Measurements from ENCODE around the gene PTPRN2. TPM values are rescaled to one million over a fixed set of nuclear protein-coding genes. Genes with fewer than 3 reads are reported as not detected.

The PTPRN2 gene
- total RNA-seq, 1 experiment from 2014 or later, result not detected

GRCh38 chr7:157762824-157763223, 824.8 kb downstream of the PTPRN2 start:
- ChIA-PET POLR2A (ENCODE audit: unreplicated experiment) (no interaction called here), CTCF (no interaction called here)
- Histone ChIP-seq H4K20me1 (ENCODE audit: insufficient read depth) (no peaks in the 10 kb centered on the region), H3K27ac (no peak overlapping the region), H3K4me3 (no peak overlapping the region), H3K4me1 (replicated peaks; ENCODE audit: insufficient read depth) (no peaks in the 10 kb centered on the region), H3K4me2 (no peak overlapping the region), H3K9me3 (ENCODE audit: insufficient read depth, low read depth) (0 out of 2 replicates have a peak, but pooled peaks cover 3% of the 10 kb centered on the region), H3K27me3 (ENCODE audit: insufficient read depth, low read depth) (peaks cover 61% of the 10 kb centered on the region), H3K36me3 (ENCODE audit: low read depth) (no peaks in the 10 kb centered on the region), H2AFZ (no peak overlapping the region), H3F3A (ENCODE audit: insufficient read depth, low read depth) (no peaks in the 10 kb centered on the region), H3K79me2 (ENCODE audit: low read depth) (no peaks in the 10 kb centered on the region), H3K9me2 (ENCODE audit: insufficient read depth) (no peaks in the 10 kb centered on the region)
- DNase-seq, result no peak
- intact Hi-C loops (cut with micrococcal nuclease; ENCODE audit: unreplicated experiment), result no loop called here
- TF ChIP-seq, protein P1, sequence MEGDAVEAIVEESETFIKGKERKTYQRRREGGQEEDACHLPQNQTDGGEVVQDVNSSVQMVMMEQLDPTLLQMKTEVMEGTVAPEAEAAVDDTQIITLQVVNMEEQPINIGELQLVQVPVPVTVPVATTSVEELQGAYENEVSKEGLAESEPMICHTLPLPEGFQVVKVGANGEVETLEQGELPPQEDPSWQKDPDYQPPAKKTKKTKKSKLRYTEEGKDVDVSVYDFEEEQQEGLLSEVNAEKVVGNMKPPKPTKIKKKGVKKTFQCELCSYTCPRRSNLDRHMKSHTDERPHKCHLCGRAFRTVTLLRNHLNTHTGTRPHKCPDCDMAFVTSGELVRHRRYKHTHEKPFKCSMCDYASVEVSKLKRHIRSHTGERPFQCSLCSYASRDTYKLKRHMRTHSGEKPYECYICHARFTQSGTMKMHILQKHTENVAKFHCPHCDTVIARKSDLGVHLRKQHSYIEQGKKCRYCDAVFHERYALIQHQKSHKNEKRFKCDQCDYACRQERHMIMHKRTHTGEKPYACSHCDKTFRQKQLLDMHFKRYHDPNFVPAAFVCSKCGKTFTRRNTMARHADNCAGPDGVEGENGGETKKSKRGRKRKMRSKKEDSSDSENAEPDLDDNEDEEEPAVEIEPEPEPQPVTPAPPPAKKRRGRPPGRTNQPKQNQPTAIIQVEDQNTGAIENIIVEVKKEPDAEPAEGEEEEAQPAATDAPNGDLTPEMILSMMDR (conservative IDR thresholded peaks at IDR 0.05), result no peak
- TF ChIP-seq EZH2 (IDR thresholded peaks at IDR 0.05; ENCODE audit: low read depth), result no peak
- BruUV-seq (replicated peaks), result no TSS peak

DNA sequence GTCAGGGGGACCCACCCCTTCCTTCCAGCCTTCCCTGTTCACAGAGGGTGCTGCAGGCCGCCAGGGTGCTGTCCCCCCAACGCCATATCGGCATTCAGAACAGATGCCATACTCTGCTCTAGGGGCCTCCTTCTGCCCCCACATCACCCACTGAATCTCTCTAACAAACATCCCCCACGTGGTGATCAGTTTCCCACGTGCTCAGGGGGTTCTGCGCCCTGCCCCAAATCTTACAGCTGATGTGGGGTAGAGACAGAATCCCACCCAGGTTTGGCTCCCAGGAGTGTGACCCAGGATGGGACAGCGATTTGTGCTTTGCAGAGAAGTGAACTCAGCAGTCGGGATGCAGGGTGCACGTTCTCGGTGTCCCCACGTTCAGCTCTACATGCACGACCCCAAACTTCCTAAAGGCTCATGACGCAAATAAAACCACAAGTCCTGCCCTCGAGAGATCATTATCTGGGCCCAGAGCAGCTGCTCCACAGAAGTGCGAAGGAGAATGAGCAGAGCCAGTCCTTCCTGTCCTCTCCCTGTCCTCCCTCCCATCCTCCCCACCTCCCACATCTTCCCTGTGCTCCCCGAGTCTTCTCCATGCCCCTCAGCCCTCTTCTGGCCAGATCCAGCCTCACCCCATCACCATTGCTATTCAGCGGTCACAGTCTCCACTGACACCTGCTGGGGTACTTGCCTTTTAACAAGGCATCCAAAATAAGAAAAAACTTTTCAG, 827.5 kb downstream of the PTPRN2 start:
- ChIA-PET POLR2A (ENCODE audit: unreplicated experiment) (no interaction called here), CTCF (no interaction called here)
- Histone ChIP-seq H4K20me1 (ENCODE audit: insufficient read depth) (no peaks in the 10 kb centered on the region), H3K4me2 (no peak overlapping the region), H3F3A (ENCODE audit: insufficient read depth, low read depth) (no peaks in the 10 kb centered on the region), H3K9me3 (ENCODE audit: insufficient read depth, low read depth) (0 out of 2 replicates have a peak, but pooled peaks cover 3% of the 10 kb centered on the region), H3K27me3 (ENCODE audit: insufficient read depth, low read depth) (peaks cover 74% of the 10 kb centered on the region), H3K36me3 (ENCODE audit: low read depth) (no peaks in the 10 kb centered on the region), H3K4me1 (replicated peaks; ENCODE audit: insufficient read depth) (no peaks in the 10 kb centered on the region), H3K79me2 (ENCODE audit: low read depth) (no peaks in the 10 kb centered on the region), H3K27ac (no peak overlapping the region), H3K4me3 (no peak overlapping the region), H2AFZ (no peak overlapping the region), H3K9me2 (ENCODE audit: insufficient read depth) (no peaks in the 10 kb centered on the region)
- intact Hi-C loops (cut with micrococcal nuclease; ENCODE audit: unreplicated experiment), result no loop called here
- no TSS peak for BruUV-seq (replicated peaks)
- TF ChIP-seq, protein P1 (conservative IDR thresholded peaks at IDR 0.05), result no peak
- no peak for TF ChIP-seq EZH2 (IDR thresholded peaks at IDR 0.05; ENCODE audit: low read depth)
- DNase-seq, result no peak

DNA sequence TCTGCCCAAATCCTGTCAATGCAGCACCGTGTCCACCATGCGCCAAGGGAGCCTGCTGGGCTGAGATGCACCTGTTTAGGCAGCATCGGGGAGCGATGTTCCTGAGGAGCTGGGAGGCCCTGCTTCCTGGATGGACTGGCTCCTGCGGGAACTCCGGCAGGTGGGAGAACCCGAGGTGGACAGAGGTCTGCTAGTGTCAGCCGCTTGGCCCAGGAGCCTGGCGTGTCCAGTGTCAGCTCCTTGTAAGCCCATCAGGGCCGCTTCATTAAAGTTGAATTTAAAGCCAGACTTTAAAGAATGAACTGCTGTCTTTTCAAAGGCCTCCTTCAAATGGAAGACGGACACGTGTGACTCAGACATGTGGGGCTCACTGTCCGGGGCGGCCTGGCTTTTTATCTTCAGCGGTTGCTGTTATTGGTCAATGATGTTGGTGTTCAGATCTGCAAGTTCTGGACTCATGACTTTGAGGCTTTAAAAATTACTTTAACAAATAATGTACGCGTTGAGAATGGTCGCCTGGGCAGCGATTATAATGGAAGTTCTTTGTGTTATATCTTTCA, 828.3 kb downstream of the PTPRN2 start:
- no TSS peak for BruUV-seq (replicated peaks)
- CTCF ChIA-PET, result no interaction called here
- no peak; the same call in 1 of the 2 replicates for TF ChIP-seq EZH2 (IDR thresholded peaks at IDR 0.05; ENCODE audit: low read depth)
- TF ChIP-seq, protein P1 (conservative IDR thresholded peaks at IDR 0.05), result no peak
- Histone ChIP-seq H3F3A (ENCODE audit: insufficient read depth, low read depth) (no peaks in the 10 kb centered on the region), H3K27me3 (ENCODE audit: insufficient read depth, low read depth) (peaks cover 82% of the 10 kb centered on the region), H3K4me2 (no peak overlapping the region), H3K4me1 (replicated peaks; ENCODE audit: insufficient read depth) (no peaks in the 10 kb centered on the region), H3K27ac (no peak overlapping the region), H3K79me2 (ENCODE audit: low read depth) (no peaks in the 10 kb centered on the region), H4K20me1 (ENCODE audit: insufficient read depth) (no peaks in the 10 kb centered on the region), H2AFZ (no peak overlapping the region), H3K4me3 (no peak overlapping the region), H3K36me3 (ENCODE audit: low read depth) (no peaks in the 10 kb centered on the region), H3K9me3 (ENCODE audit: insufficient read depth, low read depth) (0 out of 2 replicates have a peak, but pooled peaks cover 2% of the 10 kb centered on the region), H3K9me2 (ENCODE audit: insufficient read depth) (no peaks in the 10 kb centered on the region)
- intact Hi-C loops (cut with micrococcal nuclease; ENCODE audit: unreplicated experiment), result no loop called here
- POLR2A ChIA-PET (ENCODE audit: unreplicated experiment), result no interaction called here
- no peak for DNase-seq

Measured in PC-9 (cell line).